NOMO-1 (cell line): ENCODE measurements around the gene GRIK4.
A peak's percentile ranks its signal among the peaks of the same experiment; 100 is the strongest.

ENCODE experiments used
- DNase-seq, 2 experiments: peaks; one replicate each; lab custom pipeline; 2025; ENCODE audit not compliant: unreplicated experiment in 2 of 2; lab: John Stamatoyannopoulos, UW

Gene GRIK4

GRCh38 chr11:120793806-120794479 lies 282.4 kb downstream of the GRIK4 start:
- DNase-seq, result no peak

- no peak for DNase-seq
These were observed 283.2 kb downstream of the GRIK4 start for GRCh38 chr11:120794748-120795147.

- DNase-seq, result no peak
These were observed 283.6 kb downstream of the GRIK4 start for GRCh38 chr11:120795185-120795584.

- no peak for DNase-seq
These were observed 285.6 kb downstream of the GRIK4 start for GRCh38 chr11:120797143-120797542.

GRCh38 chr11:120798854-120799253 lies 287.3 kb downstream of the GRIK4 start:
- no peak for DNase-seq

- DNase-seq, result no peak
These were observed 288.7 kb downstream of the GRIK4 start for GRCh38 chr11:120800206-120800605.

GRCh38 chr11:120801801-120802689 lies 290.5 kb downstream of the GRIK4 start:
- DNase-seq, result peak; percentile 4 to 15

- no peak for DNase-seq
These were observed 294.5 kb downstream of the GRIK4 start for GRCh38 chr11:120805960-120806555.

GRCh38 chr11:120807414-120808150 lies 296.0 kb downstream of the GRIK4 start:
- no peak for DNase-seq

- no peak for DNase-seq
These were observed 297.1 kb downstream of the GRIK4 start for GRCh38 chr11:120808616-120809050.

- no peak for DNase-seq
These were observed 298.7 kb downstream of the GRIK4 start for GRCh38 chr11:120810251-120810650.

- no peak for DNase-seq
These were observed 299.7 kb downstream of the GRIK4 start for GRCh38 chr11:120811199-120811598.

GRCh38 chr11:120811731-120812130 lies 300.2 kb downstream of the GRIK4 start:
- no peak for DNase-seq

- DNase-seq, result no peak
These were observed 303.2 kb downstream of the GRIK4 start for GRCh38 chr11:120814531-120815318.

- DNase-seq, result no peak
These were observed 304.0 kb downstream of the GRIK4 start for GRCh38 chr11:120815319-120816100.

- no peak for DNase-seq
These were observed 304.6 kb downstream of the GRIK4 start for GRCh38 chr11:120816176-120816575.

GRCh38 chr11:120816711-120817110 lies 305.2 kb downstream of the GRIK4 start:
- DNase-seq, result no peak

- no peak for DNase-seq
These were observed 305.6 kb downstream of the GRIK4 start for GRCh38 chr11:120817158-120817557.

GRCh38 chr11:120818097-120818496 lies 306.5 kb downstream of the GRIK4 start:
- no peak for DNase-seq
